Measurements from ENCODE around the gene MYF5.

MYF5 gene

GRCh38 chr12:80714055-80714454, 2.7 kb upstream of the MYF5 start:
- H3K4me3 ChIP-seq (ENCODE audit: insufficient read depth, low read depth, low read length, poor library complexity, severe bottlenecking), result no peak overlapping the region
- no peaks in the 10 kb centered on the region for H3K4me1 ChIP-seq (ENCODE audit: control insufficient read depth, insufficient read depth, low read length, poor library complexity, severe bottlenecking)
- no peaks in the 10 kb centered on the region for H3K36me3 ChIP-seq (ENCODE audit: control insufficient read depth, insufficient read depth, low read length)
- no peaks in the 10 kb centered on the region for H3K27me3 ChIP-seq (replicated peaks; ENCODE audit: control insufficient read depth, insufficient read depth, low read length, poor library complexity, severe bottlenecking)
- no peak for DNase-seq
- H3K27ac ChIP-seq (ENCODE audit: insufficient read depth, low read length, poor library complexity, severe bottlenecking), result no peak overlapping the region
- H3K9me3 ChIP-seq (ENCODE audit: control insufficient read depth, low read length), result no peaks in the 10 kb centered on the region

- H3K4me3 ChIP-seq (ENCODE audit: insufficient read depth, low read depth, low read length, poor library complexity, severe bottlenecking), result no peak overlapping the region
These were observed 1.9 kb upstream of the MYF5 start for GRCh38 chr12:80714846-80715245.

GRCh38 chr12:80715713-80716249, 931 bp upstream of the MYF5 start:
- DNase-seq, result no peak
- Histone ChIP-seq H3K9me3 (ENCODE audit: control insufficient read depth, low read length) (no peaks in the 10 kb centered on the region), H3K27ac (ENCODE audit: insufficient read depth, low read length, poor library complexity, severe bottlenecking) (no peak overlapping the region), H3K4me1 (ENCODE audit: control insufficient read depth, insufficient read depth, low read length, poor library complexity, severe bottlenecking) (no peaks in the 10 kb centered on the region), H3K36me3 (ENCODE audit: control insufficient read depth, insufficient read depth, low read length) (no peaks in the 10 kb centered on the region), H3K27me3 (replicated peaks; ENCODE audit: control insufficient read depth, insufficient read depth, low read length, poor library complexity, severe bottlenecking) (no peaks in the 10 kb centered on the region), H3K4me3 (ENCODE audit: insufficient read depth, low read depth, low read length, poor library complexity, severe bottlenecking) (no peak overlapping the region)

More at GRCh38 chr12:80714846-80715245, 1.9 kb upstream of the MYF5 start:
- no peak for DNase-seq
- H3K9me3 ChIP-seq (ENCODE audit: control insufficient read depth, low read length), result no peaks in the 10 kb centered on the region
- no peak overlapping the region for H3K27ac ChIP-seq (ENCODE audit: insufficient read depth, low read length, poor library complexity, severe bottlenecking)
- no peaks in the 10 kb centered on the region for H3K36me3 ChIP-seq (ENCODE audit: control insufficient read depth, insufficient read depth, low read length)
- no peaks in the 10 kb centered on the region for H3K4me1 ChIP-seq (ENCODE audit: control insufficient read depth, insufficient read depth, low read length, poor library complexity, severe bottlenecking)
- H3K27me3 ChIP-seq (replicated peaks; ENCODE audit: control insufficient read depth, insufficient read depth, low read length, poor library complexity, severe bottlenecking), result no peaks in the 10 kb centered on the region

- DNase-seq, result no peak
- Histone ChIP-seq H3K4me3 (ENCODE audit: insufficient read depth, low read depth, low read length, poor library complexity, severe bottlenecking) (no peak overlapping the region), H3K27me3 (replicated peaks; ENCODE audit: control insufficient read depth, insufficient read depth, low read length, poor library complexity, severe bottlenecking) (no peaks in the 10 kb centered on the region)
These were observed 1.1 kb downstream of the MYF5 start for GRCh38 chr12:80717856-80718255.

GRCh38 chr12:80720516-80720915, 3.8 kb downstream of the MYF5 start:
- no peaks in the 10 kb centered on the region for H3K9me3 ChIP-seq (ENCODE audit: control insufficient read depth, low read length)
- DNase-seq, result no peak
- H3K4me3 ChIP-seq (ENCODE audit: insufficient read depth, low read depth, low read length, poor library complexity, severe bottlenecking), result no peak overlapping the region
- H3K27ac ChIP-seq (ENCODE audit: insufficient read depth, low read length, poor library complexity, severe bottlenecking), result no peak overlapping the region
- no peaks in the 10 kb centered on the region for H3K36me3 ChIP-seq (ENCODE audit: control insufficient read depth, insufficient read depth, low read length)
- no peaks in the 10 kb centered on the region for H3K4me1 ChIP-seq (ENCODE audit: control insufficient read depth, insufficient read depth, low read length, poor library complexity, severe bottlenecking)
- H3K27me3 ChIP-seq (replicated peaks; ENCODE audit: control insufficient read depth, insufficient read depth, low read length, poor library complexity, severe bottlenecking), result no peaks in the 10 kb centered on the region

More at GRCh38 chr12:80717856-80718255, 1.1 kb downstream of the MYF5 start:
- H3K27ac ChIP-seq (ENCODE audit: insufficient read depth, low read length, poor library complexity, severe bottlenecking), result no peak overlapping the region
- H3K9me3 ChIP-seq (ENCODE audit: control insufficient read depth, low read length), result no peaks in the 10 kb centered on the region
- H3K4me1 ChIP-seq (ENCODE audit: control insufficient read depth, insufficient read depth, low read length, poor library complexity, severe bottlenecking), result no peaks in the 10 kb centered on the region
- H3K36me3 ChIP-seq (ENCODE audit: control insufficient read depth, insufficient read depth, low read length), result no peaks in the 10 kb centered on the region

GRCh38 chr12:80721326-80721725, 4.6 kb downstream of the MYF5 start:
- Histone ChIP-seq H3K36me3 (ENCODE audit: control insufficient read depth, insufficient read depth, low read length) (no peaks in the 10 kb centered on the region), H3K27ac (ENCODE audit: insufficient read depth, low read length, poor library complexity, severe bottlenecking) (no peak overlapping the region), H3K4me3 (ENCODE audit: insufficient read depth, low read depth, low read length, poor library complexity, severe bottlenecking) (no peak overlapping the region), H3K9me3 (ENCODE audit: control insufficient read depth, low read length) (no peaks in the 10 kb centered on the region), H3K27me3 (replicated peaks; ENCODE audit: control insufficient read depth, insufficient read depth, low read length, poor library complexity, severe bottlenecking) (no peaks in the 10 kb centered on the region), H3K4me1 (ENCODE audit: control insufficient read depth, insufficient read depth, low read length, poor library complexity, severe bottlenecking) (no peaks in the 10 kb centered on the region)
- no peak for DNase-seq

GRCh38 chr12:80745851-80746505, 29.3 kb downstream of the MYF5 start:
- DNase-seq, result no peak
- H3K4me1 ChIP-seq (ENCODE audit: control insufficient read depth, insufficient read depth, low read length, poor library complexity, severe bottlenecking), result no peaks in the 10 kb centered on the region
- no peaks in the 10 kb centered on the region for H3K27me3 ChIP-seq (replicated peaks; ENCODE audit: control insufficient read depth, insufficient read depth, low read length, poor library complexity, severe bottlenecking)
- no peak overlapping the region for H3K4me3 ChIP-seq (ENCODE audit: insufficient read depth, low read depth, low read length, poor library complexity, severe bottlenecking)
- H3K9me3 ChIP-seq (ENCODE audit: control insufficient read depth, low read length), result no peaks in the 10 kb centered on the region
- H3K36me3 ChIP-seq (ENCODE audit: control insufficient read depth, insufficient read depth, low read length), result no peaks in the 10 kb centered on the region
- H3K27ac ChIP-seq (ENCODE audit: insufficient read depth, low read length, poor library complexity, severe bottlenecking), result no peak overlapping the region

- no peak for DNase-seq
- H3K27me3 ChIP-seq (replicated peaks; ENCODE audit: control insufficient read depth, insufficient read depth, low read length, poor library complexity, severe bottlenecking), result no peaks in the 10 kb centered on the region
- H3K9me3 ChIP-seq (ENCODE audit: control insufficient read depth, low read length), result no peaks in the 10 kb centered on the region
- no peak overlapping the region for H3K4me3 ChIP-seq (ENCODE audit: insufficient read depth, low read depth, low read length, poor library complexity, severe bottlenecking)
- H3K36me3 ChIP-seq (ENCODE audit: control insufficient read depth, insufficient read depth, low read length), result no peaks in the 10 kb centered on the region
- H3K27ac ChIP-seq (ENCODE audit: insufficient read depth, low read length, poor library complexity, severe bottlenecking), result no peak overlapping the region
- no peaks in the 10 kb centered on the region for H3K4me1 ChIP-seq (ENCODE audit: control insufficient read depth, insufficient read depth, low read length, poor library complexity, severe bottlenecking)
These were observed 31.1 kb downstream of the MYF5 start for GRCh38 chr12:80747800-80748199.

GRCh38 chr12:80749456-80749855, 32.7 kb downstream of the MYF5 start:
- no peak for DNase-seq
- no peak overlapping the region for H3K27ac ChIP-seq (ENCODE audit: insufficient read depth, low read length, poor library complexity, severe bottlenecking)
- H3K27me3 ChIP-seq (replicated peaks; ENCODE audit: control insufficient read depth, insufficient read depth, low read length, poor library complexity, severe bottlenecking), result no peaks in the 10 kb centered on the region
- no peaks in the 10 kb centered on the region for H3K4me1 ChIP-seq (ENCODE audit: control insufficient read depth, insufficient read depth, low read length, poor library complexity, severe bottlenecking)
- H3K9me3 ChIP-seq (ENCODE audit: control insufficient read depth, low read length), result no peaks in the 10 kb centered on the region
- no peak overlapping the region for H3K4me3 ChIP-seq (ENCODE audit: insufficient read depth, low read depth, low read length, poor library complexity, severe bottlenecking)
- H3K36me3 ChIP-seq (ENCODE audit: control insufficient read depth, insufficient read depth, low read length), result no peaks in the 10 kb centered on the region

- Histone ChIP-seq H3K4me3 (ENCODE audit: insufficient read depth, low read depth, low read length, poor library complexity, severe bottlenecking) (no peak overlapping the region), H3K27me3 (replicated peaks; ENCODE audit: control insufficient read depth, insufficient read depth, low read length, poor library complexity, severe bottlenecking) (no peaks in the 10 kb centered on the region), H3K4me1 (ENCODE audit: control insufficient read depth, insufficient read depth, low read length, poor library complexity, severe bottlenecking) (no peaks in the 10 kb centered on the region), H3K9me3 (ENCODE audit: control insufficient read depth, low read length) (no peaks in the 10 kb centered on the region), H3K36me3 (ENCODE audit: control insufficient read depth, insufficient read depth, low read length) (no peaks in the 10 kb centered on the region), H3K27ac (ENCODE audit: insufficient read depth, low read length, poor library complexity, severe bottlenecking) (no peak overlapping the region)
- DNase-seq, result no peak
These were observed 35.8 kb downstream of the MYF5 start for GRCh38 chr12:80752464-80752863.

Measured in effector memory CD4-positive, alpha-beta T cell (primary cell).